Raji (cell line): ENCODE results near the gene DHX35.

Experiments used
- POLR2A ChIP-seq: IDR thresholded peaks from 2 replicates; pipeline ENCODE4 v1.6.1; 2011; ENCODE audit warnings: low read depth, low read length, control low read depth; ENCODE audit not compliant: insufficient read depth

DHX35 gene

GRCh38 chr20:38957235-38957876, 4.8 kb upstream of the DHX35 start:
- TF ChIP-seq POLR2A: no peak

DNA sequence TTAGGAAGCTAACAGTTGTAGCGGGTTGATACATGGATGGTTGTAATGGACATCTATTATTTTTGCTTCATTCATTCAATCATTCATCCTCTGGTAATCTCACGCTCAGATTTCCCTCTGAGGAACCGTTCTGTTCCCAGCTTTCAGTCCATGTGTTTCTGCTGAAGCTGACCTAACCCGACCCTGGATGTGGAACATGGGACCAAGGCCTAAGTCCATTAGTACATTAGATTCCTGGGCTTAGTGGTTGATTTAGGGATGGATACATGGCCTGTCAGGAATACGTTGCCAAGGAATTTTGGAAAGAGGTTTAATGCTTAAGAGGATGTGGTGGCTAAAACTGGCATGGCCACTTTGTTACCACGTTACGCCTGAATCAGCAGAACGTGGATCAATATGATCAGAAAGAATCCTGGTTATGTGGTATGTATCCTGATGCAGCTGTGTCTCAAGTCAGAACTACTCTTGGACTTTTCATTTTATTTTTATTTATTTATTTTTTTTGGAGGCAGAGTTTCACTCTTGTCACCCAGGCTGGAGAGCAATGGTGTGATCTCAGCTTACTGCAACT, 4.1 kb upstream of the DHX35 start:
- TF ChIP-seq POLR2A: no peak

DNA sequence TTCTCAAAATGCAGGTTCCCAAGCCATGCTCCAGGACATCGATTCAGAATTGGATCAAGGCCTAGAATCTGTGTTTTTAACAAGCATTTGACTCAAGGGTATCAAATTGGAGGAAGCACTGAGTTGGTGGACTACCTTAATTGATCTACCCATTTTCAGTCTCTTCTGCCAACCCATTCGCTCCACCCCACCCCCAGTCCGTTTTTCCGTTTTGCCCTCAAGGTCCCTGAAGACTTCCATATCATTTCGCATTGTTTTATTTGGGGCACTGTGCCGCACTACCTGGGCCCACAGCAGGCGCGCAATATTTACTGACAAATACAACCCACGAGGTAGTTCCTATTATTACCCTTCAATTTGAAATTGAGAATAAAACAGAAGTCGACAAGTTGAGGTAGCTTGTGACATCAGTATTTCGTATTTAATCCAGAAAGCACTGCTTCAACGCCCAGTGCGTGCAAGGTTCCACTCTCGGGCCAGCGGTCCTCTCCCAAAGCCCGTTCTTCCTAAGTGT, 557 bp upstream of the DHX35 start:
- no peak for TF ChIP-seq POLR2A

- TF ChIP-seq POLR2A: no peak
These were observed 821 bp downstream of the DHX35 start for GRCh38 chr20:38962928-38963401.

DNA sequence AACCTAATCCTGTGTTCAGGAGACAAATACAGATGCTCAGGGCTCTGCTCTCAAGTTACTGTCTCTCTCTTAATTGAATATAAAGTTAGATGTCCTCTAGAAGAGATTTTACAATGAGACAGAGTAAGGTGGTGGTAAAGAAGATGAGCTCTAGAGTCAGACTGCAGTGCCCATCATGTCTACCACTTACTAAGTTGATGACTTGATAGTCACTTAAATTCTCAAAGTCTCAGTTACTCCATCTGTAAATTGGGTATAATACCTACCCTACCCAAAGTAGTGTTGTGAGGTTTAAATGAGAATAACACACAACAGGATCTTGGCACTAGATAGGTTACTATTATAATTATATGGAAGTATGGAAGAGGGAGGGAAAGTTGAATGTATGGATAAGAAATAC, 1.6 kb downstream of the DHX35 start:
- TF ChIP-seq POLR2A: no peak

DNA sequence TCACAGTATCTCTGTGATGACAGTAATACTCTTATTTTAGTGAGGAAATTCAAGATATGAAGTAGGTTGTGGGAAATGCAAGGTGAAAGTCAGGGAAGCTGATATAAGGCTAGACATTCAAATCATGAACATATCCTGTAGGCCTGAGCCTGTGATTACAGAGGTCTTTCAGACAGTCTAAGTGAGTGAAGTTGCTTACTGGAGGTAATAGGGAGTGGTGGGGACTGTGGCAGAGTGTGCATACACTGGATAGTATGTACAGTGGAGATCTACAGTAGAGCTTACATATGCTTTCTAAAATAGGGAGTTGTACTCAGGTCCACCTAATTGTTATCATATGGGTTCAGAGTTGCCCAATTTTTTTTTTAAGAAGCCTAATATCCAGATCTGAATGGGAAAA, 3.1 kb downstream of the DHX35 start:
- TF ChIP-seq POLR2A: no peak

DNA sequence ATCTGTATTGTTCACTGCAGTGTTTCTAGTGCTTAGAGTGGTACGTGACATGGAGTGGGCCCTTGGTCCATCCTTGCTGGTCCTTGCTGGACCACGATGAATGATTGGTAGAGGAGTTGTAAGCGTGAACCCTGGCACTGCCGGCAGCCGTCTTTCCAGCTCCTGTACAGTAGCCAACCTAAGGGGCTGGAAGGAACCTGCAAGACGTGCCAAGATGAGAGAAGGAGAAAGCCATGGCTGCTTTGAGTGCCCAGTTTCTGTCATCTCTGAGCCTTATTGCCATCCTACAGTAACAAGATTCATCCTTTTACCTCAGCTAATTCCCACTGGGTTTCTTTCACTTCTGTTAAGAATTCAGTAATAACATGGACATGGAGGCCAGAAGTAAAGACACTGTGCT, 5.9 kb downstream of the DHX35 start:
- TF ChIP-seq POLR2A: no peak

DNA sequence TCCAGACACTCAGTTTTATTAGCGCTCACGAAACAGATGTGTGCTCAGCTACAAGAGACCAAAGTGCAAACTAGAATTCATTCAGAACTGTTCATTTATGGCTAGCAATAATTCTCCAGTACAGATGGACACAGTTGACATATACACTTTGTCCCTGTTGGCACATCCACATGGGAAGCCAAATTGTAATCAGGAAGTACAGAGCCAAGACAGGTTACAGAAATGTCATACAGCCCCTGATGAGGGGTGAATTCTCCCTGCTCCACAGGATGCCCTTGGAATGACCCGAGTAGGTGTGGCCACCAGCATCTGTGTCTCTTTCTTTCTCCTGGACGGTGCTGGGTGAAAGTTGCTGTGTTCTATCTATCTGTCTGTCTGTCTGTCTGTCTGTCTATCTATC, 7.6 kb downstream of the DHX35 start:
- TF ChIP-seq POLR2A: no peak

DNA sequence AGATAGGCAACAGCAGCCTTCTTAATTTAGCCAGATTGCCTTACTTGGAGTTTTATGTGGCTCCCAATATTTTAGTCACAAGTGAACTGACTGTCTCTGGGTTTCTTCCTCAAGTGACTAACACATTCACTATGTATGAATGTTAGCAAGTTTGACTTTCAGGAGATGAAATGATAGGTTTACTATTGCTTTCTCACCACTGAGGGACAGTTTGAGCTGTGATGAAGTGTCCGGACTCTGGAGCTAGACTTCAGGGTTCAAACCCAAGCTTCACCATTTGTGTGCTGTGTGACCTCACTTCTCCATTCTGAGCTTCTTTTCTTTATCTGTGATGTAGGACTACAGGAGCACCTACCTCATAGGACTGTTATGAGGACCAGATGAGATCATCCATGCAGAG, 8.2 kb downstream of the DHX35 start:
- TF ChIP-seq POLR2A: no peak

GRCh38 chr20:38973107-38973506, 11.0 kb downstream of the DHX35 start:
- no peak for TF ChIP-seq POLR2A

GRCh38 chr20:38973645-38974044, 11.5 kb downstream of the DHX35 start:
- no peak for TF ChIP-seq POLR2A

DNA sequence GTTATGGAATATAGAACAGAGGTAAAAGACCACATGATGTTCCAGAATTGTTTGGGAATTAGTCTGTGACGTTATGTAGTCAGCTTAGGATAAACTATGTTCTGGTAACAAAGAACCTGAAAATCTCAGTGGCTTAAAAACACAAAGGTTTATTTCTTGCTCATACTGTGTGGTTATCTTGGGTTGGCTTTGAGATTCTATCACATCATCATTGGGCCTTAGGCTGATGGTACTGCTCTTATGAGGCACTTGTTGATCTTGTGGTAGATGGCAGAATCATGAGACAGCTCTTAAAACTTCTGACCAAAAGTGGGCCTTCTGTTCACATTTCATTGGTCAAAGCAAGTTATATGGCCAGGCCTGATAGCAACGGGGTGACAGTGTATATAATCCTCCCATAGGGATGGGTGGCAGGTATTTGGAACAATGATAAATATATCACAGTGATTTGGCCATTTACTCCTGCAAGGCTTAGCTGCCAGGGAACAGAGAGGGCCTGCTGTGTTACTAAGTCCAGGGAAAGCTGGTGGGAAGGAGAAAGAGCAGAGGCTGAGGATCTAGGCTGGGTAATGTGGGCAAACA, 13.5 kb downstream of the DHX35 start:
- no peak for TF ChIP-seq POLR2A

DNA sequence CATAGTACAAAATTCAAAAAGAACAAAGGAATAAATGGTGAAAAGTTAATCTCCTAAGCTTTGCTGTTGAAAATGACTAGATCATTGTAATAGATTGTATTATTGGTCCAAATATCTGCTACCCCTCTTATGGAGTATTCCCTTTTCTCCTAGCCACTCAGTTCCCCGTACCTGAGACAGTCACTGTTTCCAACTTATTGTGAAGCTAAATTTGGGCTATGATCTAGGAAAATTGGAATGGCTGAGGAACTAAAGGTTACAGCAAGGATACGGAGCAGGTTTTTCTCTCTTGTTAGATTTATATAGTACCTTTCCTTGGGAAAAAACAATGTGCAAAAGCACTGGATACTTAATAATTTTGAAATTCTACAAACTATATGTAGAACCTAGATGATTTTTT, 17.3 kb downstream of the DHX35 start:
- no peak for TF ChIP-seq POLR2A

DNA sequence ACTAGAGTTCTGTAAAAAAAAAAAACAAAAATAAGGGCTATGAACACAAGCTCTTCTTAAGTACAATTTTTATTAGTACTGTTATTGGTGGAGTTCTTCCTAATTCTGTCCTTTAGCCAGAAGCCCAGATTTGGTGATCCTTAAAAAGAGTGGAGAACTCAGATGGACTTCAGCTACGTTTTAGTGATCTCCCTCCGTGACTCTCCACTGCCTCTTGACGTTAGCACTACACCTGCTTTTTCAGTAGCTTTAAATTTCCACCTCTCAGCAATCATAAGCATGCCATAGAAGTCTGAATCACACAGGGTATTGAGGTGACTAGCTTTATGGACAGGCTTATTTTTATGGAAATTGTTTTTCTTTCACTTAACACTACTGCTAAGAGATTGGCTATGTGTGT, 17.7 kb downstream of the DHX35 start:
- TF ChIP-seq POLR2A: no peak

DNA sequence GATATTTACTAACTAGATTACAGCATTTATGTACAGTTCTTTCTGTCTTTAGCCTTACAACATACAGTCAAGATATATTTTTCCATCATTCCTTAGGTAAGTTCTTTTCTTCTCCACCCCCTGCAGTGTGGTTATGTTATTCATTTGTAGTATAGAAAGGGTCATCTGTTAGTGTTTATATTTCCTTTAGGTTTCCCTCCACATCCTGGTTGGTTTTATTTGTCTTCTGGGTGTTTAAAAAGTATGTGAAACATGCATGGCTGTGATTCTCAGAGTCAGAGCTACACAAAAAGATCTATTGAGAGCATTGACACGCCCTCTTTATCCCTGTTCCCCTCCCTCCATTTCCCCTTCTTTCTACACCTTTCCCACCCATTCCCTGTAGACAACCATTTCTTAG, 20.1 kb downstream of the DHX35 start:
- no peak for TF ChIP-seq POLR2A

DNA sequence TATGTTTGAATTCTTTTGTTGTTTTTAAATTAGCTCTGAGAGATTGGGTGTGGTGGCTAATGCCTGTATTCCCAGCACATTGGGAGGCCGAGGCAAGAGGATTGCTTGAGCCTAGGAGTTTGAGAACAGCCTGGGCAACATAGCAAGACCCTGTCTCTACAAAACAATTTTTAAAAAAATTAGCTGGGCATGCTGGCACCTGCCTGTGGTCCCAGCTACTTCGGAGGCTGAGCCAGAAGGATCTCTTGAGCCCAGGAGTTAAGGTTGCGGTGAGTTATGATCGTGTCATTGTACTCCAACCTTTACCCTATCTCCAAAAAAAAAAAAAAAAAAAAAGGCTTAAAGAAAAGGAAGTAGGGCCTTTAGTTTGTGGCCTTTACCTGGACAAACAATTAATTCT, 22.9 kb downstream of the DHX35 start:
- TF ChIP-seq POLR2A: no peak

DNA sequence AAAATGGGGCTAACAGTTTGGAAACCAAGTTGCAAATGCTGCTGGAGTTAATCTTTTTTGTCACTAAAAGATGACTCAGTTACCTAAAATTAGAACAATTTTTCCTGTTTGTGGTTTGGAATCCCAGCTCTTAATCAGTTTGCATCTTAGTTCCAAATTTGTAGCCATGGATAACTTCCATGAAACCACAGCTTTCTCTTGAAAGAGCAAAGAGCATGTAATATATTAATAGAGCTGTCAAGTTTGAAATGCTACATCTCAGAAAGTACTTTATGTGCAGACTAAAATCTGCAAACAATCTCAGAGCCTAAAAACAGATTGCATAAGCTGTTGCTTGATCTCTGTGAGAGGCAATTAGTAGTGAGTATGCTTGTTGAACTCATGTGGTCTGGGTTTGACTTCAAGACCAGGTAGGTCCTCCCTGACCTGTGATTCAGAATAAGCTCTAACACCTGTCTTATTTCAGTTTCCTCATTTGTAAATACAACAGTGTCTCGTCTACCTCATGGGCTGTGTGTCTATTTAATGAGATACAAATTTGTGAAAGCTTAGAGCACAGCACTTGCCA, 23.5 kb downstream of the DHX35 start:
- TF ChIP-seq POLR2A: no peak

DNA sequence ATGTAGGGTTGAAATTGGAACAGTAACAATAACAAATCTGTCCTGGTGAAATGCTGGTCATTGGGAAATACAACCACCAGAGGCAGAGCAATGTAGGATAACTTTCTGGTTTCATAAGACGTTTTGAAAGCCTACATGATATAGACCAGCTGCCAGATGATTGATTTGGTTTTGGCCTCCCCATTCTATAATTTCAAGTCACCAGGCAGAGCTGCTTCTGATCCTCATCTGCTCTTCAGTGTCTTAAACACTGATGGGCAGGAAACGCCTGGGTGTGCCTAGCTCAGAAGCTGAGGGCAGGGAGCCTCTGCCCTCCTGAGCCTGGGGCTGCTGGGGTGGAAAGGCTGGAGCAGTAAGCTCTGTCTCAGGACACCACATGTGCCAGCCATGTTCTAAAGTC, 24.5 kb downstream of the DHX35 start:
- no peak for TF ChIP-seq POLR2A
